ENCODE measurements around the gene METTL27.

DNA sequence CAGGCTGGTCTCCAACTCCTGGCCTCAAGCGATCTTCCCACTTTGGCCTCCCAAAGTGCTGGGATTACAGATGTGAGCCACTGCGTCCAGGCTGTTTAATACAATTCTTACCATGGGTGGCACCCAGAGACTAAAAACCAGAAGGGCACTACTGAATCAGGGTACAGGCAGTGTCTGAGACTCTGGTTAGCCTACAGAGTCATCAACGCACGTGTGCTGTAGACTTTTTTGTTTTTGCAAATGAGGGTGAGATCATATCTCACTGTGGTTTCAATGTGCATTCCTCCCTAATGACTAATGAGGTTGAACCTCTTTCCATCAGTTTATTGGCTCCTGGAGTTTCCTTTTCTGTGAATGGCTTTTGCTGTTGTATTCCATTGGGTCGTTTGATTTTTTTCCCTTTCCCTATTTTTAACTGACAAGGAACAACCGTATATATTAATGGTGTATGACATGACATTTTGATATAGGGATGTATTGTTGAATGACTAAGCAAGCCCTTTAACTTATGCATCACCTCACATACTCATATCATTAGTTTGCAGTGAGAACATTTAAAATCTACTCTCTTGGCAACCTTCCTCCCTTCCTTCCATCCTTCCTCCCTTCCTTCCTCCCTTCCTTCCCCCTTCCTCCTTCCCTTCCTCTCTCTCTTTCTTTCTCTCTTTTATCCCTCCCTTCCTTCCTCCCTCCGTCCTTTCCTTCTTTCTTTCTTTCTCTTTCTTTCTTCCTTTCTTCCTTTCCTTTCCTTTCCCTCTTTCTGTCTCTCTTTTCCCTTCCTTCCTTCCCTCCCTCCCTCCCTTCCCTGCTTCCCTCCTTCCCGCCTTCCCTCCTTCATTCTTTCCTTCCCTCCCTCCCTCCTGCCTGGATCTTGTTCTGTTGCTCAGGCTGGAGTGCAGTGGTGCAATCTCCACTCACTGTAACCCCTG, 9.4 kb upstream of the METTL27 start:
- TF ChIP-seq, protein P1, sequence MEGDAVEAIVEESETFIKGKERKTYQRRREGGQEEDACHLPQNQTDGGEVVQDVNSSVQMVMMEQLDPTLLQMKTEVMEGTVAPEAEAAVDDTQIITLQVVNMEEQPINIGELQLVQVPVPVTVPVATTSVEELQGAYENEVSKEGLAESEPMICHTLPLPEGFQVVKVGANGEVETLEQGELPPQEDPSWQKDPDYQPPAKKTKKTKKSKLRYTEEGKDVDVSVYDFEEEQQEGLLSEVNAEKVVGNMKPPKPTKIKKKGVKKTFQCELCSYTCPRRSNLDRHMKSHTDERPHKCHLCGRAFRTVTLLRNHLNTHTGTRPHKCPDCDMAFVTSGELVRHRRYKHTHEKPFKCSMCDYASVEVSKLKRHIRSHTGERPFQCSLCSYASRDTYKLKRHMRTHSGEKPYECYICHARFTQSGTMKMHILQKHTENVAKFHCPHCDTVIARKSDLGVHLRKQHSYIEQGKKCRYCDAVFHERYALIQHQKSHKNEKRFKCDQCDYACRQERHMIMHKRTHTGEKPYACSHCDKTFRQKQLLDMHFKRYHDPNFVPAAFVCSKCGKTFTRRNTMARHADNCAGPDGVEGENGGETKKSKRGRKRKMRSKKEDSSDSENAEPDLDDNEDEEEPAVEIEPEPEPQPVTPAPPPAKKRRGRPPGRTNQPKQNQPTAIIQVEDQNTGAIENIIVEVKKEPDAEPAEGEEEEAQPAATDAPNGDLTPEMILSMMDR (IDR thresholded peaks at IDR 0.05): no peak
- TF ChIP-seq POLR2A (IDR thresholded peaks at IDR 0.05): no peak
